Measurements from ENCODE around the gene DNAJC18.

The DNAJC18 gene

GRCh38 chr5:139360384-139360783, 78.9 kb downstream of the DNAJC18 start:
- no peak for DNase-seq
